Kidney (tissue), 14 donors: ENCODE data around the gene NEDD1. TPM values are rescaled to one million over a fixed set of nuclear protein-coding genes. Genes with fewer than 3 reads are reported as not detected.

Experiments
- DNase-seq, 5 donors: peaks; one replicate each; pipeline ENCODE4 v3.0.0-alpha.2; 2013 to 2020
- FAIRE-seq: peaks from 2 replicates; lab custom pipeline; 2012; peaks lifted over from hg19 to GRCh38; lab: Jason Lieb, UNC
- H3K27ac ChIP-seq, 2 donors: one replicate each; pipeline ENCODE4 v1.7.0; 2013; ENCODE audit warnings: low read depth in 2 of 2, low read length in 2 of 2, inconsistent platforms in 1 of 2
- H3K27me3 ChIP-seq: one replicate; pipeline ENCODE4 v1.7.1; 2013; ENCODE audit warnings: low read length, inconsistent platforms; ENCODE audit not compliant: control insufficient read depth, insufficient read depth
- H3K36me3 ChIP-seq, 3 donors: one replicate each; pipeline versions ENCODE4 v1.7.0 to v1.7.1; 2013; ENCODE audit warnings: low read length in 3 of 3, control low read depth in 1 of 3, inconsistent platforms in 1 of 3; ENCODE audit not compliant: insufficient read depth in 3 of 3, control insufficient read depth in 2 of 3
- H3K4me1 ChIP-seq, 3 donors: one replicate each; pipeline versions ENCODE4 v1.7.0 to v1.7.1; 2013; ENCODE audit warnings: low read length in 3 of 3, inconsistent platforms in 1 of 3, low read depth in 1 of 3; ENCODE audit not compliant: control insufficient read depth in 2 of 3, insufficient read depth in 2 of 3
- H3K4me3 ChIP-seq, 3 donors: one replicate each; pipeline versions ENCODE4 v1.7.0 to v1.8.1; 2013; ENCODE audit warnings: low read length in 3 of 3, control low read depth in 1 of 3, inconsistent platforms in 1 of 3
- H3K9ac ChIP-seq, 3 donors: one replicate each; pipeline versions ENCODE4 v1.7.0 to v1.7.1; 2013; ENCODE audit warnings: low read length in 3 of 3, control low read depth in 1 of 3, inconsistent platforms in 1 of 3
- H3K9me3 ChIP-seq, 3 donors: one replicate each; pipeline versions ENCODE4 v1.7.0 to v1.7.1; 2013; ENCODE audit warnings: low read length in 3 of 3, control low read depth in 1 of 3, inconsistent platforms in 1 of 3; ENCODE audit not compliant: control insufficient read depth in 2 of 3, insufficient read depth in 1 of 3
- intact Hi-C: fragments of 100-400 bp; cut with DNase I; formaldehyde crosslinking; loops from one replicate; pipeline ENCODE4 v1.11.1; 2022
- polyA plus RNA-seq: library from polyadenylated mRNA; stranded (reverse); fragments of 350-450 nt; fragmentation: Illumina TruSeq; extraction: RNeasy Lipid Tissue Mini Kit (QIAGEN cat#74804); gene quantifications from one replicate; pipeline ENCODE4 v1.2.3, GENCODE V29; 2014; ENCODE audit warnings: low read depth, low replicate concordance; ENCODE audit not compliant: insufficient read depth
- total RNA-seq: library from RNA; stranded (reverse); fragmentation: NEBNext Ultra II Directional; extraction: Animal tissue kit (Norgen Biotek cat#: 25700); gene quantifications from one replicate; pipeline ENCODE4 v1.2.1, GENCODE V29; 2021
- TF ChIP-seq, protein P1 (sequence below): IDR thresholded peaks from 3 replicates; pipeline ENCODE4 v1.5.1; 2012; ENCODE audit warnings: mild to moderate bottlenecking, moderate library complexity, borderline replicate concordance; ENCODE audit not compliant: insufficient read depth; ENCODE audit errors: extremely low read depth
- donor health status: control.
- donor health status: control.
- donor health status: control.
- donor health status: control.
- donor health status: control.
- donor health status: DM: yes; HTN: yes; CAD: no.
- donor health status: Normal renal cell carcinoma (clear cell type).

NEDD1 gene
- total and polyA plus RNA-seq, 2 donors from 2014 or later = 4.2 to 14.3 TPM

DNA sequence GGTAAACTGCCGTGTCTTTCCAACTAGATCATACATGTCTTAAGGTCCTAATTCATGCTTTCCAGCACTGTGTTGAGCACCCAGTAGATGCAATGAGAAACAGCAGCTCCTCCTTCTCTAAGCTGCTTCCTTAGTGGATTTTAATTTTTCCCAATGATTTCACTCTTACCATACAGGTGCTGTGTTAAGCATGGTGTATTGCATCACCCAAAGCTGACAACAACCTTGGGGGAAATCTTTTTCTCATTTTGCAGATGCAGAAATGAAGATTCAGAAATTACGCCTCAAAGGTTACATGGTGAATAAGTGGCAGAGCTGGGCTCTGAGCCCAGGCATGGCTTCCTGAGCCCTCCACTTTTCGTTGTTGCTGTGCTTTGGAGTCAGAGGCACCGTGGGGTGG is 75.6 kb downstream of the NEDD1 start:
- TF ChIP-seq, protein P1, sequence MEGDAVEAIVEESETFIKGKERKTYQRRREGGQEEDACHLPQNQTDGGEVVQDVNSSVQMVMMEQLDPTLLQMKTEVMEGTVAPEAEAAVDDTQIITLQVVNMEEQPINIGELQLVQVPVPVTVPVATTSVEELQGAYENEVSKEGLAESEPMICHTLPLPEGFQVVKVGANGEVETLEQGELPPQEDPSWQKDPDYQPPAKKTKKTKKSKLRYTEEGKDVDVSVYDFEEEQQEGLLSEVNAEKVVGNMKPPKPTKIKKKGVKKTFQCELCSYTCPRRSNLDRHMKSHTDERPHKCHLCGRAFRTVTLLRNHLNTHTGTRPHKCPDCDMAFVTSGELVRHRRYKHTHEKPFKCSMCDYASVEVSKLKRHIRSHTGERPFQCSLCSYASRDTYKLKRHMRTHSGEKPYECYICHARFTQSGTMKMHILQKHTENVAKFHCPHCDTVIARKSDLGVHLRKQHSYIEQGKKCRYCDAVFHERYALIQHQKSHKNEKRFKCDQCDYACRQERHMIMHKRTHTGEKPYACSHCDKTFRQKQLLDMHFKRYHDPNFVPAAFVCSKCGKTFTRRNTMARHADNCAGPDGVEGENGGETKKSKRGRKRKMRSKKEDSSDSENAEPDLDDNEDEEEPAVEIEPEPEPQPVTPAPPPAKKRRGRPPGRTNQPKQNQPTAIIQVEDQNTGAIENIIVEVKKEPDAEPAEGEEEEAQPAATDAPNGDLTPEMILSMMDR = no peak
- Histone ChIP-seq H3K27me3 (no peaks in the 10 kb centered on the region), H3K27ac (no peak overlapping the region), H3K9me3 (no peaks in the 10 kb centered on the region), H3K9ac (no peak overlapping the region), H3K4me3 (no peak overlapping the region), H3K36me3 (no peaks in the 10 kb centered on the region), H3K4me1 (peaks cover 0 to 2% (median 0%) of the 10 kb centered on the region in 3 donors)
- DNase-seq (no peak), FAIRE-seq (no peak)
- intact Hi-C loops = no loop called here

- Histone ChIP-seq H3K36me3 (no peaks in the 10 kb centered on the region), H3K4me3 (peak overlapping the region; percentile 45 to 67 (median 54)), H3K27ac (no peak overlapping the region), H3K9ac (peak overlapping the region in 1 of 3 donors; percentile 54), H3K9me3 (no peaks in the 10 kb centered on the region), H3K27me3 (no peaks in the 10 kb centered on the region), H3K4me1 (peaks cover 0 to 2% (median 0%) of the 10 kb centered on the region in 3 donors)
- no peak for FAIRE-seq
- intact Hi-C loops = no loop called here
- DNase-seq = peak in 4 of 5 donors; percentile 47 to 67 (median 58)
- TF ChIP-seq, protein P1 = peak; percentile 63
Observed at GRCh38 chr12:96985515-96986362, 78.7 kb downstream of the NEDD1 start.

DNA sequence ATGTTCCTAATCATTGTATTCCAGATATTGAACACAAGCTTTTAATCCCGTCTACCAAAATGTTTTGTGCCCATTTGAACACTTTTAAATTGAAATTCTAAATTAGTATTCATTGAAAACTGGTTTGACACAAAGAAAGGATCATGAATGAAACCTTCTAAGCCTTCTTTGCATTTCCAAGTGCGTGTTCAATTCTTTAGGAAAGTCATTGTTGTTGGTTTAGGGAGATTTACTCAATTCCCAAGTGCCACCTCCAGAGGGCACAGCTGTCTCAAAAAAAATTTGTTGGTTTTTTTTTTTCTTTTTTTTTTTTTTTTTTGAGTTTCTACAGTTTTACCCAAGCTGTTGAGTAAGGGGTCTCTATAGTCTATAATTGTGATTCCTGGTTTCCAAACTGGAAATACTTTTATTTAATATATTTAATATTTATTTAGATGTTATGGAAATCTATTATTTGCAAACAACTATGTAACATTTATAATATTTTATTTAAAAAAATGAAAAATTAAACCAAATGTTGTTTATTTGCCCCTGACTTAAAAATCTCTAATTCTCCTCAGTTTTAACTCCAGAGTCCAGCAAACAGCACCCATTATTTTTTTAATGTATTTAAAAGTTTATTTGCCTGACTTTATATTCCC is 79.9 kb downstream of the NEDD1 start:
- peak in 3 of 5 donors; percentile 27 to 75 (median 68) for DNase-seq
- Histone ChIP-seq H3K4me3 (no peak overlapping the region), H3K4me1 (peaks cover 0 to 2% (median 0%) of the 10 kb centered on the region in 3 donors), H3K27me3 (no peaks in the 10 kb centered on the region), H3K9me3 (no peaks in the 10 kb centered on the region), H3K9ac (no peak overlapping the region), H3K27ac (no peak overlapping the region), H3K36me3 (no peaks in the 10 kb centered on the region)
- intact Hi-C loops = no loop called here
- peak; percentile 91 for FAIRE-seq
- TF ChIP-seq, protein P1 = peak; percentile 45
